CD4-positive, alpha-beta T cell treated with Interleukin-17A for 4 hours (primary cell): ENCODE data around the gene RPS6KL1.
A peak's percentile ranks its signal among the peaks of the same experiment; 100 is the strongest.

Experiments
- DNase-seq: peaks from one replicate; pipeline ENCODE4 v3.0.0-alpha.2; 2020; ENCODE audit warnings: mixed read lengths

RPS6KL1 gene

GRCh38 chr14:74922752-74923401, at the start of gene RPS6KL1:
TSS of gene RPS6KL1 (minus strand) at chr14:74923260. CDS start at chr14:74921541, 1,719 bp downstream.
- DNase-seq: peak; percentile 70

- no peak for DNase-seq
Observed at GRCh38 chr14:74968811-74969210, 45.8 kb upstream of the RPS6KL1 start.

- DNase-seq: no peak
Observed at GRCh38 chr14:74965486-74966153, 42.6 kb upstream of the RPS6KL1 start.

- DNase-seq: no peak
Observed at GRCh38 chr14:74964787-74965485, 41.9 kb upstream of the RPS6KL1 start.

GRCh38 chr14:74963705-74964271, 40.7 kb upstream of the RPS6KL1 start:
- DNase-seq: no peak

GRCh38 chr14:74963178-74963704, 40.2 kb upstream of the RPS6KL1 start:
- no peak for DNase-seq

GRCh38 chr14:74962493-74962892, 39.4 kb upstream of the RPS6KL1 start:
- DNase-seq: no peak

- DNase-seq: no peak
Observed at GRCh38 chr14:74962046-74962445, 39.0 kb upstream of the RPS6KL1 start.

GRCh38 chr14:74961238-74961911, 38.3 kb upstream of the RPS6KL1 start:
- no peak for DNase-seq

GRCh38 chr14:74960736-74961135, 37.7 kb upstream of the RPS6KL1 start:
- no peak for DNase-seq

GRCh38 chr14:74959596-74960180, 36.6 kb upstream of the RPS6KL1 start:
- DNase-seq: no peak

- no peak for DNase-seq
Observed at GRCh38 chr14:74956280-74957072, 33.4 kb upstream of the RPS6KL1 start.

GRCh38 chr14:74956027-74956279, 32.9 kb upstream of the RPS6KL1 start:
- no peak for DNase-seq

GRCh38 chr14:74955229-74956026, 32.4 kb upstream of the RPS6KL1 start, which contains the start of gene PGF:
TSS of gene PGF (minus strand) at chr14:74955597. CDS start at chr14:74955242, 355 bp downstream.
- peak; percentile 62 for DNase-seq

- no peak for DNase-seq
Observed at GRCh38 chr14:74954947-74955228, 31.8 kb upstream of the RPS6KL1 start.

- no peak for DNase-seq
Observed at GRCh38 chr14:74954232-74954946, 31.3 kb upstream of the RPS6KL1 start.

- DNase-seq: no peak
Observed at GRCh38 chr14:74953686-74954085, 30.6 kb upstream of the RPS6KL1 start.

- DNase-seq: no peak
Observed at GRCh38 chr14:74952697-74953484, 29.8 kb upstream of the RPS6KL1 start.

GRCh38 chr14:74952180-74952665, 29.2 kb upstream of the RPS6KL1 start:
- no peak for DNase-seq
